K562 (cell line): ENCODE measurements around the gene TGM3. TPM values are rescaled to one million over a fixed set of nuclear protein-coding genes. Genes with fewer than 3 reads are reported as not detected.

Source experiments
- ATAC-seq: fragments of 200-7000 bp; cut with Tn5 transposase; 3 replicates; pipeline ENCODE4 v1.9.1; 2020; ENCODE audit warnings: moderate library complexity
- BruUV-seq: library from RNA; stranded (reverse); fragments of 400-500 nt; replicated peaks from 2 replicates; lab custom pipeline; 2021; lab: Mats Ljungman, UMichigan
- CTCF ChIA-PET: fragments of 300-600 bp; formaldehyde crosslinking; extraction: SDS; loops from one replicate; lab custom pipeline; 2021; ENCODE audit warnings: low intra/inter-chr PET ratio; lab: Yijun Ruan, JAX
- POLR2A ChIA-PET: fragments of 300-600, 350-650 bp; sonication (Branson Sonifier 250); formaldehyde crosslinking; extraction: SDS; loops from one replicate; lab custom pipeline; 2021; ENCODE audit warnings: antibody characterized with exemption, inconsistent platforms; lab: Yijun Ruan, JAX
- DNase-seq, 4 experiments: peaks; one replicate each; pipeline versions ENCODE4 v3.0.0 to v3.0.0-alpha.2; 2011 to 2018; ENCODE audit warnings: low spot score in 3 of 4, mixed read lengths in 3 of 4; ENCODE audit errors: extremely low read depth in 1 of 4
- FAIRE-seq: peaks from 2 replicates; lab custom pipeline; 2011; peaks lifted over from hg19 to GRCh38; lab: Jason Lieb, UNC
- H2AFZ ChIP-seq: 2 replicates; pipeline ENCODE4 v1.6.0; 2011; ENCODE audit warnings: low read depth, low read length, control low read depth, inconsistent platforms
- H3K27ac ChIP-seq: fragments of 200-600 bp; 3 replicates; pipeline ENCODE4 v1.8.0; 2011; ENCODE audit warnings: low read depth, mild to moderate bottlenecking, control low read depth, inconsistent platforms, low read length, moderate library complexity, mixed read lengths; ENCODE audit errors: extremely low read depth
- H3K27me3 ChIP-seq, 2 experiments: fragments of 300-600 bp in 1 of 2; 2 replicates in 1 of 2; 3 replicates in 1 of 2; pipeline versions ENCODE4 v1.6.0 to v1.8.0; 2011; ENCODE audit warnings: inconsistent platforms in 2 of 2, low read length in 2 of 2, mild to moderate bottlenecking in 1 of 2, mixed read lengths in 1 of 2, moderate library complexity in 1 of 2; ENCODE audit not compliant: control insufficient read depth in 2 of 2, insufficient read depth in 2 of 2
- H3K36me3 ChIP-seq: fragments of 300-600 bp; 3 replicates; pipeline ENCODE4 v1.8.0; 2011; ENCODE audit warnings: mild to moderate bottlenecking, low read length, inconsistent platforms; ENCODE audit not compliant: control insufficient read depth, insufficient read depth
- H3K4me1 ChIP-seq, 2 experiments: fragments of 200-600 bp in 1 of 2; replicated peaks in 1 of 2; 2 replicates in 1 of 2; 3 replicates in 1 of 2; pipeline versions ENCODE4 v1.5.1 to v1.8.0; 2011; ENCODE audit warnings: inconsistent platforms in 2 of 2, low read length in 2 of 2, mild to moderate bottlenecking in 1 of 2, mixed read lengths in 1 of 2, moderate library complexity in 1 of 2; ENCODE audit not compliant: control insufficient read depth in 2 of 2, insufficient read depth in 2 of 2
- H3K4me2 ChIP-seq: 2 replicates; pipeline ENCODE4 v1.6.1; 2011; ENCODE audit warnings: low read length, control low read depth, inconsistent platforms, mixed read lengths; ENCODE audit not compliant: insufficient read depth
- H3K4me3 ChIP-seq: fragments of 200-600 bp; sonication (generic), shearing (Covaris generic); 2 replicates; pipeline ENCODE4 v1.5.1; 2016; ENCODE audit warnings: control low read depth, inconsistent platforms
- H3K79me2 ChIP-seq: fragments of 200-600 bp; 3 replicates; pipeline ENCODE4 v1.8.0; 2011; ENCODE audit warnings: low read length, inconsistent platforms; ENCODE audit not compliant: control insufficient read depth, insufficient read depth
- H3K9ac ChIP-seq, 2 experiments: 2 replicates each; pipeline versions ENCODE4 v1.6.0 to v1.6.1; 2011; ENCODE audit warnings: low read depth in 2 of 2, low read length in 2 of 2, control low read depth in 1 of 2, inconsistent platforms in 1 of 2, mild to moderate bottlenecking in 1 of 2, mixed read lengths in 1 of 2; ENCODE audit not compliant: insufficient read depth in 1 of 2
- H3K9me1 ChIP-seq: one replicate; pipeline ENCODE4 v1.6.0; 2011; ENCODE audit warnings: inconsistent platforms, mild to moderate bottlenecking, low read length, moderate library complexity; ENCODE audit not compliant: control insufficient read depth, insufficient read depth
- H3K9me3 ChIP-seq: replicated peaks from 2 replicates; pipeline ENCODE4 v1.5.1; 2011; ENCODE audit warnings: low read depth, low read length, inconsistent platforms; ENCODE audit not compliant: control insufficient read depth, insufficient read depth
- H4K20me1 ChIP-seq: replicated peaks from 2 replicates; pipeline ENCODE4 v1.6.1; 2011; ENCODE audit warnings: low read length, inconsistent platforms, mixed read lengths; ENCODE audit not compliant: control insufficient read depth, insufficient read depth
- MEIS2 ChIP-seq: fragments of 450-650 bp; IDR thresholded peaks from 2 replicates; pipeline ENCODE4 v1.6.1; 2014; ENCODE audit warnings: mild to moderate bottlenecking; ENCODE audit not compliant: partially characterized antibody
- PBX2 ChIP-seq, 2 experiments: IDR thresholded peaks in 1 of 2; conservative IDR thresholded peaks in 1 of 2; 2 replicates each; pipeline ENCODE4 v1.6.1; 2016; ENCODE audit warnings: low read depth in 2 of 2, mild to moderate bottlenecking in 1 of 2, missing compliant biosample characterization in 1 of 2, missing genetic modification characterization in 1 of 2, moderate library complexity in 1 of 2
- PKNOX1 ChIP-seq: fragments of 450-650 bp; IDR thresholded peaks from 2 replicates; pipeline ENCODE4 v1.6.1; 2016
- POLR3A ChIP-seq: IDR thresholded peaks from 2 replicates; pipeline ENCODE4 v1.6.1; 2011; ENCODE audit warnings: borderline replicate concordance, mild to moderate bottlenecking, moderate library complexity; ENCODE audit not compliant: insufficient read length, insufficient read depth; ENCODE audit errors: extremely low read depth
- ZNF780A ChIP-seq: fragments of 250-450 bp; sonication (Bioruptor Pico); IDR thresholded peaks from 2 replicates; pipeline ENCODE4 v1.5.0; 2021; ENCODE audit warnings: mild to moderate bottlenecking
- WGBS: fragments of 100-300 bp; shearing (Covaris generic); methylation state at CpG from one replicate; pipeline ENCODE4 v1.1.6; 2016; ENCODE audit warnings: low coverage, mixed read lengths; ENCODE audit not compliant: insufficient coverage; ENCODE audit errors: missing lambda C conversion rate; 5-methylcytosine and 5-hydroxymethylcytosine counted together
- in situ Hi-C: fragments of 300-500 bp; cut with MboI; formaldehyde crosslinking; loops from 4 replicates; pipeline ENCODE4 v1.15.0; 2018; ENCODE audit warnings: inconsistent platforms, mixed read lengths
- intact Hi-C: fragments of 100-400 bp; cut with micrococcal nuclease; formaldehyde crosslinking; loops from 2 replicates; pipeline ENCODE4 v1.14.2; 2022
- polyA plus RNA-seq, 8 experiments: library from polyadenylated mRNA; depleted of rRNA in 4 of 8; stranded (reverse) in 5 of 8; unstranded in 3 of 8; fragments of >200 nt; fragmentation: Nextera tagmentation in 2 of 8; fragmentation: Illumina TruSeq in 1 of 8; extraction: Ambion mirVana in 2 of 8; extraction: Trizol in 1 of 8; gene quantifications; 2 replicates each; pipeline versions ENCODE4 v1.2.1 to v1.2.3, GENCODE V29; 2011 to 2014; ENCODE audit warnings: inconsistent platforms in 1 of 8, missing spikeins in 1 of 8
- total RNA-seq, 7 experiments: library from RNA; depleted of rRNA in 6 of 7; stranded (reverse); fragments of >200 nt in 6 of 7; fragmentation: Illumina TruSeq in 2 of 7; extraction: Trizol in 2 of 7; gene quantifications; 2 replicates each; pipeline versions ENCODE4 v1.2.1 to v1.2.3, GENCODE V29; 2011 to 2021; ENCODE audit warnings: low replicate concordance in 1 of 7

Gene TGM3
- total and polyA plus RNA-seq, 9 of the 15 experiments (the other 6 are each of a cell fraction or from before 2014, with no cell fraction given): not detected

- no peak overlapping the region for H3K4me2 ChIP-seq
- 5% methylated on average over 5 of the region's 5 CpGs for WGBS
- no TSS peak for BruUV-seq
- no peaks in the 10 kb centered on the region for H3K9me3 ChIP-seq
- DNase-seq (no peak), FAIRE-seq (no peak), ATAC-seq (no peak)
- H3K4me3 ChIP-seq: no peak overlapping the region
- H3K4me1 ChIP-seq: no peaks in the 10 kb centered on the region; a peak in 1 of 5 replicates
- no peak overlapping the region for H3K27ac ChIP-seq
- intact Hi-C loops: loop anchor here (10.0 kb wide), 1 partner anchor 74 kb away; no protein-coding TSS in a partner anchor
- CTCF ChIA-PET: no interaction called here
- no peak overlapping the region for H3K9ac ChIP-seq
- peaks cover 2 to 21% of the 10 kb centered on the region in 2 experiments; a peak in 4 of 5 replicates for H3K27me3 ChIP-seq
- no peaks in the 10 kb centered on the region for H3K79me2 ChIP-seq
- POLR2A ChIA-PET: interaction anchor here (1.3 kb wide), 1 partner anchor 17 kb away, joined by 4 read pairs; no protein-coding TSS in a partner anchor
- in situ Hi-C loops: no loop called here
- no peak for TF ChIP-seq POLR3A
- no peak for TF ChIP-seq ZNF780A (CRISPR knock-in tag)
- no peak for TF ChIP-seq PBX2 (CRISPR knock-in tag; IDR thresholded peaks at IDR 0.05; ENCODE audit: low read depth)
- TF ChIP-seq PBX2 (tag; conservative IDR thresholded peaks at IDR 0.05; ENCODE audit: low read depth): peak; percentile 87
- peak; percentile 90 for TF ChIP-seq MEIS2
- TF ChIP-seq PKNOX1: peak; percentile 68; the same call in 1 of the 2 replicates
- no peak overlapping the region for H2AFZ ChIP-seq
- H4K20me1 ChIP-seq: no peaks in the 10 kb centered on the region
- H3K9me1 ChIP-seq: no peaks in the 10 kb centered on the region
- H3K36me3 ChIP-seq: no peaks in the 10 kb centered on the region
These were observed 42.7 kb downstream of the TGM3 start for GRCh38 chr20:2338411-2339066.
